C1 segment of cervical spinal cord (tissue), 14 donors: ENCODE measurements around the gene DOCK7.
"Not testable (repeated sequence)": the region's sequence is repeated elsewhere in the genome, so short reads cannot be mapped to it uniquely, and the experiment has no call there.

Experiments
- DNase-seq, 14 donors: peaks; one replicate each; lab custom pipeline; 2025; lab: John Stamatoyannopoulos, UW

DOCK7 gene

DNA sequence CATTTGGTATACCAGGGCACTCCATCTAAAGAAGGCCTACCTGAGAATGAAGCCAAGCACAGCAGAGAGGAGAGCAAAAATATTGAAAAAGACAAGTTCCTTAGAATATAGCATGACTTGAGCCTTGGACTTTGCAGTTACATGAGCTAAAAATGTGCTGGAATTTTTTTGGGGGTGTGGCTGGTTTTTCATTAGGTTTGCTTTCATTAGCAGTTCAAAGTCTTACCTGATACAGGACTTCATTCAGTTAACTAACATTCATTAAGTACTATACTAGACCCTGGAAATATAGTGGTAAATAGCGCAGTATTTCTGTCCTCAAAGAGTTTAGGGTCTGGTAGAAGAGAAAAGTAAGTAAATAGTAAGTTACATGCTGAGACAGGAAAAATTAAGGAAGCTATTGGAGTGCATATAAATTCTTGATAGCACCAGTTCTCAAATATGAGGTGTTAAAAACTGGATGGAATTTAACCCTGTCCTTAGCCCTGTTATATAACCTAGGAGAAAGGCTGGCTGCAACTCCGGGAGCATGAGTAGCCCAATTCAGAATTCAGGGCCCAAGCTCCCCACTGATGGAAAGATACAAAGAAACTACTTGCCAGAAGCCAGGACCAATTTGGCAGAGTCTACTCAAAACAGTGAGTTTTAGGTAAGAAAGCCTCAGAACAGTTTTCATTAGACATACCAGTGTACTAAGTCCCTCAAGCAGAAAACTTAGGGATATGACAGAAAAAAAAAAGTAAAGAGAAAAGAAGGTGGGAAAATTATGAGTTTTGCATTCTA lies 3.1 kb upstream of the DOCK7 start:
- peak in 2 of 14 donors; percentile 2 to 3 for DNase-seq

GRCh38 chr1:62689524-62689923 lies 1.3 kb upstream of the DOCK7 start:
- peak in 1 of 14 donors; percentile 17 for DNase-seq

DNA sequence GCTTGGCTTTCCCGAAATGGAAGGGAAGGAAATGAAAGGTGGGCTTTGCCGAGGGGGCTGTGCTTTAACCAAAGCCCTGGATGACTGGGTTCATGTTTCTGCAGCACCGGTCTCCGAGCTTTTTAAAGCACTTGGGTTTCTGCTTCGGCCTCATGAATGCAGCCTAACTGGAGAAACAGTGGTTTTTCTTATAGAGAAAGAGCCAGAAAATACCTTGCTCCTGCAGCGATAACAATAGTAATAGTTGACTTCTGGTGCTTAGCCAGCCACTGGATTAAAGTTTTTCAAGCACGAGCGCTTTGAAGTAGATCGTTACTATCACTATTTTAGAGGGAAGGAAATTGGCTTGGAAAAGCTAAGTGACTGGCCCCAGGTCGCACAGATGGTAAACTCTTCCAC lies 500 bp upstream of the DOCK7 start:
- peak in 1 of 14 donors; percentile 26 for DNase-seq

- peak in 11 of 14 donors; percentile 3 to 58 (median 28) for DNase-seq
Observed at GRCh38 chr1:62687421-62687902, 724 bp downstream of the DOCK7 start.

- no peak for DNase-seq
Observed at GRCh38 chr1:62686822-62687221, 1.4 kb downstream of the DOCK7 start.

GRCh38 chr1:62685431-62685859 lies 2.7 kb downstream of the DOCK7 start:
- no peak for DNase-seq

- DNase-seq, result no peak
Observed at GRCh38 chr1:62682531-62682930, 5.7 kb downstream of the DOCK7 start.

- not testable (repeated sequence) for DNase-seq
Observed at GRCh38 chr1:62680992-62681391, 7.2 kb downstream of the DOCK7 start.

- not testable (repeated sequence) for DNase-seq
Observed at GRCh38 chr1:62677822-62678221, 10.4 kb downstream of the DOCK7 start.

DNA sequence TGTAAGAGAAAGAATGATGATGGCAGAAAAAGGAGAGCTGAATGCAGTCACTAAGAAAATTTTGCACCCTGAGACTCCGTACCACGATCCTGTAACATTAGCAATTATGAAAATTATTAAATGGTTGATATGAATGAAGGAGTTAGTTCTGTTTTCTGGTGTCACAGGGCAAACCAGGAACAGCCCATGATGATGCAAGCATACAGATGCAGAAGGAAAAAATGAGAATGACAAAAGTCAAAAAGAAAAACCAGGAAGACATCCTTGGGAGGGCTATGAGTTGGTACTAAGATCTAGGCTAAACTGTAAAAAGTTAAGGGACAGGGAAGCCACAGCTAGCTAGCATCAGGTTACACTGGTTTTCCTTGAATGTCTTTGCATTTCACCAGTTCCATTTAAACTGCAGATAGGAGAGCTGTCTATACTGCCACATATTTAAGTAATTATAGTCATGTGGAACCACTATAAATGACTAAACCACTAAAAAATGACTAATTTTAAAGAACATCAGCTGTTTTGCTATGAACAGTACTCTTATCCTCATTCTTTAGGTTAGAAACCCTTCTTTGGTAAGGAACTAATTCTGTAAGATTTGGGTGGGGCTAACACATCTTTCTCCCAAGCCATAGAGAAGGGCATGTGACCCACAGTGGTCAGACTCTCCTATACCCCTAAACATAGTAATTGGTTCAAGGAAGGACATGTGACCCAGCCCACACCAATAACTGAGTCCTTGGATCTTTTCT lies 11.4 kb downstream of the DOCK7 start:
- DNase-seq, result no peak

GRCh38 chr1:62673629-62674028 lies 14.6 kb downstream of the DOCK7 start:
- no peak for DNase-seq

DNA sequence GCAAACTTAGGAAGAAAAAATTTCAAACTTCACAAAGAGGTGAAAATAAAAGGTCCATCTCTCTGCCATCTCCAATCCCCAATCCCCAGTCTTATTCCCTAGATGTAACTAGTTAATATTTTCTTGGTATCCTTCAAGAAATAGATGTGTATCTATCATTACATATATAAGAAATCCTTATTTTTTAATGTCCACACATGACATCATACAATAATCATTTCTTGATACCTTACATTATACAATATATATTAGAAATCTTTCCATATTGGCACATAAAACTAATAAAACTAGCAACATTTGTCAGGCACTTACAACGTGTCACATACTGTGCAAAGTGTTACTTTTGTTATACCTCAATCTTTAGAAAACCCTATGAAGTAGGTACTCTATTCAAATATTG lies 16.2 kb downstream of the DOCK7 start:
- DNase-seq, result no peak

GRCh38 chr1:62654744-62655143 lies 33.4 kb downstream of the DOCK7 start:
- DNase-seq, result no peak

GRCh38 chr1:62652387-62652786 lies 35.8 kb downstream of the DOCK7 start:
- no peak for DNase-seq

GRCh38 chr1:62643283-62643682 lies 44.9 kb downstream of the DOCK7 start:
- DNase-seq, result no peak

DNA sequence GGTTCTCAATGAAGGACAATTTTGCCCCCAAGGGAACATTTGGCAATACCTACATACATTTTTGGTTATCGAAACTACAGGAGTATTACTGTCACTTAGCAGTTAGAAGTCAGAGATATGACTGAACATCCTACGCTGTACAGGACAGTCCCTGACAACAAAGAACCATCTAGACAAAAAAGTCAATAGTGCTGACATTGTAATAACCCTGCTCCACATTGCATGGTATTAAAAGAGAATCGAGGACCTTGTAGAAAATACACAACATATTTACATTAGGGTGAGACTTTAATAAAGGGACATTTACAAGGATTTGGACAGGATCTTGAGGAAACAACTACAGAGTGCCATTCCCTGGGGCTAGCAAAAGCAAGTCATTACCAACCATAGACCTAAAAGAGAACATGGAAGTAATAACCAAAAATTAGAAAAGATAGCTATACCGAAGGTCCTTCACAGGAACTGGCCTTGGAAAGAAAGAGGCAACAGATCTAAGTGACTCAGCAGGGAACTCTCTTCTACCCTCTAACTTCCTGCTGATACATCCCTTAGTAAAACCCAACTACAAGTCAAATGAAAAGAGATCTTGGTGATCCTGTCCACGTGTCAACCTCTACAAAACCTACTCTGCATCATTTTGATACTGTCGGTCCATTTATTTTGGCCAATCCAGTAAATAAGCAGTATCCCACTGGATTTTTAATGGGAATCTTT lies 50.6 kb downstream of the DOCK7 start:
- no peak for DNase-seq

DNA sequence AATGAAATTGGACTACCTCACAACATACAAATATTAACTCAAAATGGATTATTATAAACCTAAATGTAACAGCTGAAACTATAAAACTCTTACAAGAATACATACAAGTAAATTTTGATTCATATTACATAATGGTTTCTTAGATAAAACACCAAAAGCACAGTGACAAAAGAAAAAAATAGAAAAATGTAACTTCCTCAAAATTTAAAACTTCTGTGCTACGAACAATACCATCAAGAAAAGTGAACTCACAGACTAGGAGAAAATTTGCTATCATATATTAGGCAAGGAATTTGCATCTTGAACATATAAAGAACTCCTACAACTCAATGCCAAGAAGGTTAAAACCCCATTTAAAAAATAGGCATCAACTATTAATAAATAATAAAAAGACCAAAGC lies 59.7 kb downstream of the DOCK7 start:
- no peak for DNase-seq

DNA sequence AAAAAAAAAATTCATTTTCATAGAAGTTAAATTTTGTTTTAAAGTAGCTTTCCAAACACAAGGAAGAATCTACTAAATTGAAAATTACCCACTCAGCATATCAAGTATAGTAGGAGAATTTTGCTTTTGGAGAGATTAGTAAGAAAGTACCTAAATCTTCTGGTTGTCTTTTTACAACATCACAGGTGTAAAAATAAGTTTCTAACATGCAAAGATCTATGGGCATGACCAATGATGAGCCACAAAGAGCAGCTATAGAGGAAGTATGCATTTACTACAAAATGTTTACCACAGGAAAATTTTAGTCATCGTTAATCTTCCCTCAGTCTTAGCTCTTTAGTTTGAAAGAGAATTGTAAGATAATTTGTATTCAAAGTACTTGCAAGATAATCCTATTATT lies 62.8 kb downstream of the DOCK7 start:
- DNase-seq, result no peak

DNA sequence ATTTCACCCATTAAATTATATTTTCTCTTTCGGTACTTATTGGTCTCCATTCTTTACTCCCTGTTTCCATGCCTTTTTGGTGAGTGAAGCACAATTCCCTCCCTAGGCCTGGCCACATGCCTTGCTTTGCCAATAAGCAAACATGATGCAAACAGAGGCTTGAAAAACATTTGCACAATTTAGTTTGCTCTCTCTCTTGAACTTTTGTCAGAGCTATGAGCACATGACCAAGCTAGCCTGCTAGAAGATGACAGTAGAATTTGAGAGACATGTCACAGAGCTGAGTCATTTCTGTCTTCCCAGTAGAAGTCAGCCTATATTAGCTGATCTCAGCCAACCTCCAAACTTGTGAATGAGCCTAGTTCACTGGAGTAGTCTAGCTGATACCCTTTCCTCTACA lies 66.3 kb downstream of the DOCK7 start:
- peak in 3 of 14 donors; percentile 0 to 4 (median 0) for DNase-seq

- no peak for DNase-seq
Observed at GRCh38 chr1:62613890-62614289, 74.3 kb downstream of the DOCK7 start.

DNA sequence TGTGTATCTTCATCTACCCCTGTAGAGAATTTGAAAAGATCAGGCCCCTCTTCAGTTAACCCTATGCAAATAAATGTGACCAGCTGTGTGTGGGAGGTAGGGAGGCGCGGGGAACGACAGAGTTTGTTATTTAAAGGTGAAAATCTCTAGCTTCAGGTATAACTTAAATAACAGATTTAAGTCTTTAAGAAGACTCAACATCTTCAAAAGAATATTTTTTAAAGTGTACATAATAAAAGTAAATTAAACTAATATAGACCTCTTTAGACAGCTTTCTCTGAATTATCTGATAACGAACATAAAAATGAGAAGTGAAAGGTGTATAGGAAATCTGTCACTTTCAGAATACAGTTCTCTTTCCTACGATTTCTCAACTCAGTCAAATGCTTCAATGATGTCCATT lies 74.9 kb downstream of the DOCK7 start:
- no peak for DNase-seq

DNA sequence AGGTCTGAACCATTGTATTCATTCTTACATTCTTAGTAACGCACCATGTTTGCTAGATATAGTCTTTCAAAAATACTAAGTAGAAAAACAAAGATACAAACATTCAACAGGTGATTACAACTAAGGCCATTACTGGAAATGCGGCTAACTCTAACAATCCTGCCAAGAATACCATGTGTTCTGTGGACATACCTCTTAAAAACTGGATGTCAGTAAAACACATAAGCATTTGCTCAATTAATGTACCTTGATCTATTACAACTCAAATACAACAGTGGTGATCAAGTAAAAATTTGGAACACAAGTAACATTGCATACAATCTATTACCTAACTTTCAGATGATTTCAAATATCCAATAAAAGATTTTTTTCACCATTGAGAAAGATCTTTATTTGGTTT lies 75.4 kb downstream of the DOCK7 start:
- DNase-seq, result no peak
